Measurements from ENCODE around the gene HP1BP3. TPM values are rescaled to one million over a fixed set of nuclear protein-coding genes. Genes with fewer than 3 reads are reported as not detected.

Gene HP1BP3
- 100 to 1,000 TPM; 219 to 224 TPM for total RNA-seq

- ATAC-seq = peak; percentile 57
- POLR2A ChIA-PET = interaction anchor here (0.6 to 3.1 kb wide), 13 partner anchors 11 to 387 kb away, joined by 3 to 12 read pairs (median 4); no protein-coding TSS in a partner anchor
- DNase-seq = peak; percentile 76
- peaks cover 18% of the 10 kb centered on the region for H3K4me1 Mint-ChIP-seq (ENCODE audit: low read depth)
- H3K9me3 Mint-ChIP-seq = no peaks in the 10 kb centered on the region
- TF ChIP-seq CTCF (IDR thresholded peaks at IDR 0.05) = no peak
- H3K36me3 Mint-ChIP-seq (ENCODE audit: low read depth) = peaks cover 10% of the 10 kb centered on the region
- CTCF ChIA-PET = interaction anchor here (0.9 to 2.4 kb wide), 5 partner anchors 10 to 483 kb away, joined by 3 to 9 read pairs (median 4); no protein-coding TSS in a partner anchor
- H3K27ac Mint-ChIP-seq = peak within 1 kb of the TSS; percentile 93
- no peaks in the 10 kb centered on the region for H3K27me3 Mint-ChIP-seq
- H3K4me3 Mint-ChIP-seq = peak within 1 kb of the TSS; percentile 91
- intact Hi-C loops (cut with micrococcal nuclease) = no loop called here
These were observed at the start of gene HP1BP3 for GRCh38 chr1:20787029-20787839. HP1BP3 (minus strand) TSS chr1:20787307; CDS start chr1:20780440, 6,867 bp downstream.

DNA sequence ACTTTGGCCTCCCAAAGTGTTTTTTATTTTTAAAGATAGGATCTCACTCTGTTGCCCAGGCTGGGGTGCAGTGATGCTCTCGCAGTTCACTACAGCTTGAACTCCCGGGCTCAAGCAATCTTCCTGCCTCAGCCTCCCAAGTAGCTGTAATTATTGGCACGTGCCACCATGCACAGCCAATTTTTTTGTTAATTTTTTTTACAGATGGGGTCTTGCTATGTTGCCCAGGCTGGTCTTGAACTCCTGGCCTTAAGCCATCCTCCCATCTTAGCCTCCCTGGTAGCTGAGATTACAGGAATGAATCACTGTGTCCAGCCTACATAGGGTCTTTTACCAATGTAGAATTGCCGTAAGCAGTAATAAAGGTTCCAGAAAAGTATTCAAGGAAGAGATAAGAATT is 49.1 kb upstream of the HP1BP3 start:
- Mint-ChIP-seq H3K9me3 (peaks cover 2% of the 10 kb centered on the region), H3K36me3 (ENCODE audit: low read depth) (peaks cover 26% of the 10 kb centered on the region), H3K4me1 (ENCODE audit: low read depth) (no peaks in the 10 kb centered on the region), H3K27me3 (no peaks in the 10 kb centered on the region), H3K4me3 (no peak overlapping the region), H3K27ac (no peak overlapping the region)
- CTCF ChIA-PET = no interaction called here
- POLR2A ChIA-PET = no interaction called here
- intact Hi-C loops (cut with micrococcal nuclease) = no loop called here
- no peak for ATAC-seq
- TF ChIP-seq CTCF (IDR thresholded peaks at IDR 0.05) = no peak
- no peak for DNase-seq

DNA sequence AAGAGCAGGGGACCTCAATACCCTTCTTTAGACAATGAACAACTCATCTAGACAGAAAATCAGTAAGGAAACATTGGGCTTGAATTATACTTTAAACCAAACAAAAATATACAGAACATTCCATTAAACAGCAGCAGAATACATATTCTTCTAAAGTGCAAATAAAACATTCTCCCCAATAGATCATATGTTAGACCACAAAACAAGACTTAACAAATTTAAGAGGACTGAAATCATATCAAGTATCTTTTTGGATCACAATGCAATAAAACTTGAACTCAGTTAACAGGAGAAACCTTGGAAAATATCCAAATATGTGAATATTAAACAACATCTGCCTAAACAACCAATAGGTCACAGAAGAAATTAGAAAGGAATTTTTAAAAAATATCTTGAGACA is 47.7 kb upstream of the HP1BP3 start:
- Mint-ChIP-seq H3K4me1 (ENCODE audit: low read depth) (no peaks in the 10 kb centered on the region), H3K9me3 (peaks cover 2% of the 10 kb centered on the region), H3K27ac (no peak overlapping the region), H3K27me3 (no peaks in the 10 kb centered on the region), H3K4me3 (no peak overlapping the region), H3K36me3 (ENCODE audit: low read depth) (peaks cover 23% of the 10 kb centered on the region)
- no peak for TF ChIP-seq CTCF (IDR thresholded peaks at IDR 0.05)
- intact Hi-C loops (cut with micrococcal nuclease) = no loop called here
- ATAC-seq = no peak
- ChIA-PET CTCF (no interaction called here), POLR2A (no interaction called here)
- no peak for DNase-seq

DNA sequence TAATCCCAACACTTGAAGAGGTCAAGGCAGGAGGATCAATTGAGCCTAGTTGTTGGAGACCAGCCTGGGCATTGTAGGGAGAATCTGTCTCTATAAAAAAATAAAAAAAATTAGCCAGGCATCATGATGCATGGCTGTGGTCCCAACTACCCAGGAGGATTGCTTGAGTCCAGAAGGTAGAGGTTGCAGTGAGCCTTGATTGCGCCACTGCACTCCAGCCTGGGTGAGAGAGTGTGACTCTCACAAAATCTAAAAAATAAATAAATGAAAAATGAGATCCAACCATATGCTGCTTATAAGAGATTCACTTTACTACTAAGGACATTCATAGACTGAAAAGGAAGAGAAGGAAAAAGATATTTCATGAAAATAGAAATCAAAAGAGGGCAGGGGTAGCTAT is 47.1 kb upstream of the HP1BP3 start:
- ChIA-PET POLR2A (no interaction called here), CTCF (no interaction called here)
- DNase-seq = no peak
- Mint-ChIP-seq H3K27ac (no peak overlapping the region), H3K4me3 (no peak overlapping the region), H3K36me3 (ENCODE audit: low read depth) (peaks cover 21% of the 10 kb centered on the region), H3K27me3 (no peaks in the 10 kb centered on the region), H3K9me3 (peaks cover 2% of the 10 kb centered on the region), H3K4me1 (ENCODE audit: low read depth) (no peaks in the 10 kb centered on the region)
- intact Hi-C loops (cut with micrococcal nuclease) = no loop called here
- no peak for TF ChIP-seq CTCF (IDR thresholded peaks at IDR 0.05)
- no peak for ATAC-seq

- Mint-ChIP-seq H3K27ac (no peak overlapping the region), H3K36me3 (ENCODE audit: low read depth) (peaks cover 25% of the 10 kb centered on the region), H3K4me3 (no peak overlapping the region), H3K9me3 (peaks cover 2% of the 10 kb centered on the region), H3K4me1 (ENCODE audit: low read depth) (no peaks in the 10 kb centered on the region), H3K27me3 (no peaks in the 10 kb centered on the region)
- no peak for ATAC-seq
- ChIA-PET CTCF (interaction anchor here (1.0 to 1.5 kb wide), 5 partner anchors 11 to 371 kb away, joined by 3 to 5 read pairs (median 3); no protein-coding TSS in a partner anchor), POLR2A (no interaction called here)
- no peak for DNase-seq
- TF ChIP-seq CTCF (IDR thresholded peaks at IDR 0.05) = no peak
- intact Hi-C loops (cut with micrococcal nuclease) = no loop called here
These were observed 43.3 kb upstream of the HP1BP3 start for GRCh38 chr1:20830378-20830777.
